ENCODE measurements around the gene SORCS2. TPM values are rescaled to one million over a fixed set of nuclear protein-coding genes. Genes with fewer than 3 reads are reported as not detected.

SORCS2 gene
- polyA plus RNA-seq, 1 donor from 2014 or later = 1.0 TPM

- Histone ChIP-seq H3K4me3 (ENCODE audit: low read length) (no peak overlapping the region), H3K4me2 (ENCODE audit: low read length) (no peak overlapping the region), H3K9me3 (ENCODE audit: low read length) (no peaks in the 10 kb centered on the region), H4K20me1 (ENCODE audit: insufficient read depth) (no peaks in the 10 kb centered on the region), H3K9me2 (ENCODE audit: insufficient read depth, low read length) (no peaks in the 10 kb centered on the region), H2AFZ (ENCODE audit: low read depth, low read length) (no peak overlapping the region), H3F3A (ENCODE audit: insufficient read depth, low read length, poor library complexity, severe bottlenecking) (no peaks in the 10 kb centered on the region), H3K79me2 (replicated peaks; ENCODE audit: insufficient read depth, low read length) (no peaks in the 10 kb centered on the region), H3K36me3 (ENCODE audit: insufficient read depth, low read length) (no peaks in the 10 kb centered on the region), H3K27me3 (ENCODE audit: insufficient read depth, low read depth, low read length) (no peaks in the 10 kb centered on the region), H3K27ac (ENCODE audit: low read length) (no peak overlapping the region), H3K9ac (ENCODE audit: low read length) (no peak overlapping the region)
- TF ChIP-seq MXI1 (conservative IDR thresholded peaks at IDR 0.05; ENCODE audit: poor library complexity, severe bottlenecking) (no peak), EP300 (conservative IDR thresholded peaks at IDR 0.05; ENCODE audit: poor library complexity, severe bottlenecking) (no peak), REST (IDR thresholded peaks at IDR 0.05; ENCODE audit: borderline replicate concordance) (no peak), SMC3 (conservative IDR thresholded peaks at IDR 0.05; ENCODE audit: poor library complexity) (no peak), CTCF (IDR thresholded peaks at IDR 0.05; ENCODE audit: poor library complexity, severe bottlenecking) (no peak), TAF1 (IDR thresholded peaks at IDR 0.05; ENCODE audit: low read depth) (no peak), POLR2AphosphoS5 (IDR thresholded peaks at IDR 0.05) (no peak), RAD21 (conservative IDR thresholded peaks at IDR 0.05) (no peak), EZH2 (IDR thresholded peaks at IDR 0.05; ENCODE audit: borderline replicate concordance, insufficient read depth, low read length, poor library complexity, severe bottlenecking) (no peak)
Measured at GRCh38 chr4:7268941-7269340, 76.6 kb downstream of the SORCS2 start.

- Histone ChIP-seq H3K27me3 (ENCODE audit: insufficient read depth, low read depth, low read length) (no peaks in the 10 kb centered on the region), H3K9ac (ENCODE audit: low read length) (no peak overlapping the region)
- TF ChIP-seq EZH2 (IDR thresholded peaks at IDR 0.05; ENCODE audit: borderline replicate concordance, insufficient read depth, low read length, poor library complexity, severe bottlenecking) (no peak), SMC3 (conservative IDR thresholded peaks at IDR 0.05; ENCODE audit: poor library complexity) (no peak), POLR2AphosphoS5 (IDR thresholded peaks at IDR 0.05) (no peak), RAD21 (conservative IDR thresholded peaks at IDR 0.05) (no peak), EP300 (conservative IDR thresholded peaks at IDR 0.05; ENCODE audit: poor library complexity, severe bottlenecking) (no peak), REST (IDR thresholded peaks at IDR 0.05; ENCODE audit: borderline replicate concordance) (no peak), CTCF (IDR thresholded peaks at IDR 0.05; ENCODE audit: poor library complexity, severe bottlenecking) (no peak), MXI1 (conservative IDR thresholded peaks at IDR 0.05; ENCODE audit: poor library complexity, severe bottlenecking) (no peak), TAF1 (IDR thresholded peaks at IDR 0.05; ENCODE audit: low read depth) (no peak)
Measured at GRCh38 chr4:7270121-7270520, 77.8 kb downstream of the SORCS2 start.

More at GRCh38 chr4:7270121-7270520, 77.8 kb downstream of the SORCS2 start:
- Histone ChIP-seq H3K79me2 (replicated peaks; ENCODE audit: insufficient read depth, low read length) (no peaks in the 10 kb centered on the region), H3K9me2 (ENCODE audit: insufficient read depth, low read length) (no peaks in the 10 kb centered on the region), H3K4me3 (ENCODE audit: low read length) (no peak overlapping the region), H3K9me3 (ENCODE audit: low read length) (no peaks in the 10 kb centered on the region), H3K27ac (ENCODE audit: low read length) (no peak overlapping the region), H2AFZ (ENCODE audit: low read depth, low read length) (no peak overlapping the region), H3K36me3 (ENCODE audit: insufficient read depth, low read length) (no peaks in the 10 kb centered on the region), H3K4me2 (ENCODE audit: low read length) (no peak overlapping the region), H3F3A (ENCODE audit: insufficient read depth, low read length, poor library complexity, severe bottlenecking) (no peaks in the 10 kb centered on the region), H4K20me1 (ENCODE audit: insufficient read depth) (no peaks in the 10 kb centered on the region)

Data from neural cell (in vitro differentiated cells).